ENCODE data around the gene IGFL4. TPM values are rescaled to one million over a fixed set of nuclear protein-coding genes. Genes with fewer than 3 reads are reported as not detected.
A peak's percentile ranks its signal among the peaks of the same experiment; 100 is the strongest.

Gene IGFL4
- total RNA-seq, 1 experiment from 2014 or later, result not detected

DNA sequence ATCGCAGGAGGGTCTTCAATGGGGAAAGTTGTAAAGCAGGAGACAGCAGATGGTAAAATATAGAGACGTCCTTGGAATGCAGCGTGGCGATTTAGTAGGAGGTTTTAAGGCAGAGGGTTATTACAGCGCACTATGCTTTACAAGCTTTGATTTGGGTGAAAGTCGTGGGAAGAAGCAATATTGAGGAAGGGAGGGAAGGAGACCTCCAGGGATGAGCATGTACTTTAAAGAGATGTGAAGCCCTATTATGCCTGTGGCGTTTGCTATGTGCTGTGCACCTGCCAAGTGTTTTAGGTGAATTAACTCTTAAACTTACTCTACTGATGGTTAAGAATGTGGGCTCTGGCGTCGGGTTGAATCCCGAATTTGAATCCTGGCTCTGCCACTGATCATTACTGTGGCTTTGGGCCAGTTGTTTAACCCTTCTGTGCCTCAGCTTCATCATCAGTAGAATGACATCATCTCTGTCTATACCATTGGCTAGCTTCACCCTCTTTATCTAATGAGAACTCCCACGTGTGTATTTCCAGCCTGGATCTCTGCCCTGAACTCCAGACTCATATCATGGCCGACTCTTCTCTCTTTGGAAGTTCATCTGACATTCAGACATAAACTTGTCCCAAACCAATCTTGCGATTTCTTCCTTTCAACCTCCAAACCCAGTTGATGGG, 45.0 kb downstream of the IGFL4 start:
- DNase-seq (ENCODE audit: low read depth), result no peak

DNA sequence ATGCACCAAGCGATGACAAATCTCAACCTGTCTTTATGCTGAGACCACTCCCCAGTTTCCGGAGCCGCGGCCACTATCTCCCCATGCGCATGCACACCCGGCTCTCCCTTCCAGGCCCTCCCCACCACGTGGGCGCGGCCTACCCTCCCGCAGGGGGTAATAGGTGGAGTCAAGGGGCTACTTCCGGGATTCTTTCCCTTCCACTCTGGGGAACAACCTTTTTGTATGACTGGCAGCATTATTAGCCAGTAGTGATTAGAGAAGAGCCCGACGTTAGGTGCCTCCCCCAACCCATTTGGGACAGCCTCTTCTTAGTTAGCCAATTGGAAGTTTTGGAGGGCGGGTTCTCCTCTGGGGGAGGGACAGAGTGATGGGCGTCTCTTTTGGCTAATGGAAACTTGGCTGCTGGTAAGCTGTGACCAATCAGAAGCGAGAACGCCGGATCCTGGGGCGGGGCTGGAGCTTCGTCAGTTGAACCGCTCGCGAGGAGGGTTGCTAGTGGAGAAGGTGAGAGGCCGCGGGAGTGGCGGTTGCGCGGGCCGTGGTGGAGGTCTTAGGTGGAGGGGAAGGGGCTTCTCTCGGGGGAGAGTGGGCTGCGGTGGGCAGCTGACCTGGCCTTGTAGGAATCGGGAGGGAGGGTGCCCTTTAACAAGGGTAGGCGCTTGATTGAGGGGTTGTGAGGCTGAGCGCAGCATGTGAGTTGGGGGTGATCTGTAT, 45.6 kb downstream of the IGFL4 start, which contains the start of gene CCDC61:
TSS of gene CCDC61 (plus strand) at position 470 of the 717 bp plus-strand sequence. CDS start 7,552 bp downstream, outside the sequence.
- peak; percentile 99 for DNase-seq (ENCODE audit: low read depth)

DNA sequence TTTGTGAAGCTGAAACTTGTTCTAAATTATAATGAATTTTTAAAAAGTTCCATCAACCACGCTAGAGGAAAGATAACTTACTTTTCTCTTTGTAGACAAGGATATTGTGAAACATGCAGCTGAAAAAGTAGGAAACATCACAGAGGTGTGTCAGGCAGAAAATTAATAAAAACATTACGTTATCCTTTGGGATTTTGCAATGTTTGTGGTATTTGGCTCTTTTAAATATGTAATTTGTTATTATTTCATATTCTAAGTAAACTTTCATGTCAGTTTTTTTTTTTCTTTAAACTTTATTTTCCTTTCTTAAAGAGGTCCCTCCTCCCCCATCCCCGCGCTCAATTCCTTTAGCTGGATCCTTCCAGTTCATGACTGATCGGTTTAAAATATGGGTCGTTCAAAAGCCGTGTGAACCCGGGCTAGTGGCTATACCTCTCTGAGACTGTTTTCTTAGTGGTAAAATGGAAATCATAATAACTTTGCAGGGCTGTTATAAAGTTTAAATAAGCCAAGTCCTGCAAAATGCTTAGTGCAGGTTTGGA, 46.3 kb downstream of the IGFL4 start:
- no peak for DNase-seq (ENCODE audit: low read depth)

DNA sequence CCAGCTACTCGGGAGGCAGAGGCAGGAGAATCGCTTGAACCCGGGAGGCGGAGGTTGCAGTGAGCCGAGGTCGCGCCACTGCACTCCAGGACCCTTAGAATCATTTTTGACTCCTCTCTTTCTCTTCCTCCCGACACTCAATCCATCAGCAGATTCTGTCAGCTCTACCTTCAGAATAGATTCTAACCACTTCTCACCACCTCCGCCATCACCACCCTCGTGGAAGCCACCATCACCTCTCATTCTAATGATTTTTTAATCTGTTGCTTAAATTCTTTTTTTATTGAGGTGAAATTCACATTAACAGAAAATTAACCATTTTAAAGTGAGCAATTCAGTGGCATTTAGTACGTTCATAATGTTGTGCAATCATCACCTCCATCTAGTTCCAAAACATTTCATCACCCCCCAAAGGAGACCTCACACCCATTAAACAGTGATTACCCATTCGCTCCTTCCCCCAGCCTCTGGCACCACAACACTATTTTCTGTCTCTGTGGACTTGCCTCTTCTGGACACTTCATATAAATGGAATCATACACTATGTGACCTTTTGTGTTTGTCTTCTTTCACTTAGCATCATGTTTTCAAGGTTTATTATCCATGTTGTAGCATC, 50.6 kb downstream of the IGFL4 start:
- no peak for DNase-seq (ENCODE audit: low read depth)

Small RNA genes within 50 kb of the gene (small RNA-seq; reads per million reads assigned to genes)
- 13.4 reads per million, percentile 92 among the genes with 10 or more reads in this experiment for gene MIR769

Other genes starting within 250 kb of the IGFL4 start
- 35.9 and 44.3 TPM in 2 replicates for gene DMWD, start 248.2 kb downstream of the IGFL4 start, total RNA-seq (2014; rRNA removed; shearing (Covaris generic))
- 0.13 TPM in 1 of 2 replicates, not detected in the other for gene RSPH6A, start 225.7 kb downstream of the IGFL4 start, total RNA-seq (2014; rRNA removed; shearing (Covaris generic))
- 73.4 and 89.3 TPM in 2 replicates for gene SYMPK, start 177.9 kb downstream of the IGFL4 start, total RNA-seq (2014; rRNA removed; shearing (Covaris generic))
- 2.2 and 2.8 TPM in 2 replicates for gene FOXA3, start 176.7 kb downstream of the IGFL4 start, total RNA-seq (2014; rRNA removed; shearing (Covaris generic))
- gene IRF2BP1, start 154.9 kb downstream of the IGFL4 start, total RNA-seq (2014; rRNA removed; shearing (Covaris generic)), result 57.1 and 57.4 TPM in 2 replicates
- gene MYPOP, start 138.4 kb downstream of the IGFL4 start, total RNA-seq (2014; rRNA removed; shearing (Covaris generic)), result 2.2 and 4.4 TPM in 2 replicates
- not detected in 2 replicates for gene NANOS2, start 126.2 kb downstream of the IGFL4 start, total RNA-seq (2014; rRNA removed; shearing (Covaris generic))
- gene NOVA2, start 67.1 kb downstream of the IGFL4 start, total RNA-seq (2014; rRNA removed; shearing (Covaris generic)), result 0.47 and 0.59 TPM in 2 replicates
- gene CCDC61, start 45.5 kb downstream of the IGFL4 start, total RNA-seq (2014; rRNA removed; shearing (Covaris generic)), result 4.7 and 8.7 TPM in 2 replicates
- not detected in 2 replicates for gene PGLYRP1, start 17.9 kb downstream of the IGFL4 start, total RNA-seq (2014; rRNA removed; shearing (Covaris generic))
- gene IGFL3, start 83.7 kb upstream of the IGFL4 start, total RNA-seq (2014; rRNA removed; shearing (Covaris generic)), result 1.7 and 1.9 TPM in 2 replicates
- gene IGFL2, start 107.2 kb upstream of the IGFL4 start, total RNA-seq (2014; rRNA removed; shearing (Covaris generic)), result not detected in 2 replicates
- gene IGFL1, start 188.7 kb upstream of the IGFL4 start, total RNA-seq (2014; rRNA removed; shearing (Covaris generic)), result not detected in 2 replicates